ENCODE results near the gene CTH. TPM values are rescaled to one million over a fixed set of nuclear protein-coding genes. Genes with fewer than 3 reads are reported as not detected.

CTH gene
- total RNA-seq, 1 experiment from 2014 or later: 4.7 TPM

- ATAC-seq (no peak), DNase-seq (ENCODE audit: low read depth, low spot score) (no peak)
- TF ChIP-seq CTCF (IDR thresholded peaks at IDR 0.05) (no peak), SIN3A (IDR thresholded peaks at IDR 0.05; ENCODE audit: borderline replicate concordance, insufficient read depth, low read depth, low read length) (no peak), TCF7L2 (IDR thresholded peaks at IDR 0.05; ENCODE audit: low read depth, low read length) (no peak), POLR2AphosphoS5 (IDR thresholded peaks at IDR 0.05; ENCODE audit: low read depth, low read length) (no peak), REST (IDR thresholded peaks at IDR 0.05; ENCODE audit: insufficient read depth in 1 of 2, low read depth in 2 of 2, low read length in 1 of 2) (no peak)
- Histone ChIP-seq H3K27me3 (ENCODE audit: control insufficient read depth, insufficient read depth, low read length) (no peaks in the 10 kb centered on the region), H3K27ac (ENCODE audit: low read length) (no peak overlapping the region), H3K36me3 (ENCODE audit: control insufficient read depth, insufficient read depth, low read length) (no peaks in the 10 kb centered on the region), H3K4me1 (ENCODE audit: control insufficient read depth, insufficient read depth, low read length) (no peaks in the 10 kb centered on the region), H3K4me3 (ENCODE audit: low read depth in 2 of 2, low read length in 2 of 2) (no peak overlapping the region), H3K9me3 (ENCODE audit: control insufficient read depth, insufficient read depth, low read depth, low read length) (no peaks in the 10 kb centered on the region)
- in situ Hi-C loops (cut with HindIII; ENCODE audit: low pct_unique_long_range_greater_than_20kb, low sequenced_read_pairs): no loop called here
- ChIA-PET CTCF (no interaction called here), POLR2A (no interaction called here)
- intact Hi-C loops (cut with micrococcal nuclease; ENCODE audit: unreplicated experiment): no loop called here
- BruUV-seq (replicated peaks): no TSS peak
Observed at GRCh38 chr1:70429757-70430156, 18.7 kb downstream of the CTH start.

- DNase-seq (ENCODE audit: low read depth, low spot score) (no peak), ATAC-seq (no peak)
- BruUV-seq (replicated peaks): no TSS peak
- intact Hi-C loops (cut with micrococcal nuclease; ENCODE audit: unreplicated experiment) (no loop called here), in situ Hi-C loops (cut with HindIII; ENCODE audit: low pct_unique_long_range_greater_than_20kb, low sequenced_read_pairs) (no loop called here)
- POLR2A ChIA-PET: no interaction called here
- Histone ChIP-seq H3K36me3 (ENCODE audit: control insufficient read depth, insufficient read depth, low read length) (no peaks in the 10 kb centered on the region), H3K9me3 (ENCODE audit: control insufficient read depth, insufficient read depth, low read depth, low read length) (no peaks in the 10 kb centered on the region), H3K27me3 (ENCODE audit: control insufficient read depth, insufficient read depth, low read length) (no peaks in the 10 kb centered on the region), H3K4me1 (ENCODE audit: control insufficient read depth, insufficient read depth, low read length) (no peaks in the 10 kb centered on the region), H3K4me3 (ENCODE audit: low read depth in 2 of 2, low read length in 2 of 2) (no peak overlapping the region), H3K27ac (ENCODE audit: low read length) (no peak overlapping the region)
- CTCF ChIA-PET: no interaction called here
- TF ChIP-seq POLR2AphosphoS5 (IDR thresholded peaks at IDR 0.05; ENCODE audit: low read depth, low read length) (no peak), REST (IDR thresholded peaks at IDR 0.05; ENCODE audit: insufficient read depth in 1 of 2, low read depth in 2 of 2, low read length in 1 of 2) (no peak), TCF7L2 (IDR thresholded peaks at IDR 0.05; ENCODE audit: low read depth, low read length) (no peak), CTCF (IDR thresholded peaks at IDR 0.05) (no peak), SIN3A (IDR thresholded peaks at IDR 0.05; ENCODE audit: borderline replicate concordance, insufficient read depth, low read depth, low read length) (no peak)
Observed at GRCh38 chr1:70431317-70431716, 20.2 kb downstream of the CTH start.

All from Panc1 (cell line).